Measurements from ENCODE around the gene DAG1. TPM values are rescaled to one million over a fixed set of nuclear protein-coding genes. Genes with fewer than 3 reads are reported as not detected.
A peak's percentile ranks its signal among the peaks of the same experiment; 100 is the strongest.

The DAG1 gene
- 10 to 100 TPM in 1 of 2 donors, 1 to 10 TPM in 1; 8.6 to 18.8 TPM for polyA plus RNA-seq

GRCh38 chr3:49469936-49470713 lies at the start of gene DAG1:
Gene DAG1 (plus strand): TSS chr3:49470267. CDS start chr3:49510535, 40,268 bp downstream.
- no peaks in the 10 kb centered on the region for H3K9me3 ChIP-seq (ENCODE audit: control insufficient read depth in 2 of 2, insufficient read depth in 1 of 2, low read depth in 1 of 2, low read length in 1 of 2)
- H3K36me3 ChIP-seq (ENCODE audit: control insufficient read depth in 2 of 2, insufficient read depth in 2 of 2, low read length in 1 of 2) = no peaks in the 10 kb centered on the region
- H3K4me1 ChIP-seq (ENCODE audit: control insufficient read depth in 2 of 2, insufficient read depth in 2 of 2, low read length in 1 of 2) = peaks cover 5 to 6% of the 10 kb centered on the region in 2 donors
- H3K27ac ChIP-seq (ENCODE audit: low read depth in 2 of 2, low read length in 1 of 2) = peak within 1 kb of the TSS; percentile 99 to 100
- no peaks in the 10 kb centered on the region for H3K27me3 ChIP-seq (ENCODE audit: control insufficient read depth in 1 of 2, insufficient read depth in 2 of 2, low read length in 2 of 2)
- H3K4me3 ChIP-seq (ENCODE audit: low read depth in 1 of 2, low read length in 2 of 2) = peak within 1 kb of the TSS; percentile 80 to 86
- WGBS, 2 donors = 0 to 1% methylated on average over 71 to 108 of the region's 108 CpGs

DNA sequence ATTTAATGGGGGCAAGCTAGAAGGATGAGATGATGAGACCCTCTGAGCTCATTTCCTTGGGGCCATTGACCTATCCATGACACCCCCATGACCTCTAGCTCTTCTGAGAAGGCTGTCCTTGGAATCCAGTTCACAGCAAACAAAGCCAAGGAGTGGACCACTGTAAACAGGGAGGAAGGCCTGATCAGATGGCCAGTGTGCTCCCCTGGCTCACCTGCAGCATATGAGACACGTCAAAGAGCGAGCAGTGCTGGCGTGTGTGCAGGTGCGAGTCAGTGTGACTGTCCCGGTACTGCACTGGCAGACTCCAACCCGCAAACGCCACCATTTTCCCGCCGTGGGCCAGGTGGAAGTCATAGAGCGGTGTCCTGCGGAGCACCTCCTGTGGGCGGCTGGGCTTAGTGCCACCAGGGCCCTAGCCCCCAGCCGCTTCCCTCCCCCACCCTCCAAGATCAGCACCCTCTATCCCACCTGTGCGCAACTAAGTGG lies 48.1 kb upstream of the DAG1 start:
- no peaks in the 10 kb centered on the region for H3K27me3 ChIP-seq (ENCODE audit: control insufficient read depth in 1 of 2, insufficient read depth in 2 of 2, low read length in 2 of 2)
- H3K27ac ChIP-seq (ENCODE audit: low read depth in 2 of 2, low read length in 1 of 2) = peak overlapping the region in 1 of 2 donors; percentile 50
- H3K36me3 ChIP-seq (ENCODE audit: control insufficient read depth in 2 of 2, insufficient read depth in 2 of 2, low read length in 1 of 2) = peaks cover 0 to 8% of the 10 kb centered on the region in 2 donors
- H3K4me1 ChIP-seq (ENCODE audit: control insufficient read depth in 2 of 2, insufficient read depth in 2 of 2, low read length in 1 of 2) = peaks cover 16 to 23% of the 10 kb centered on the region in 2 donors
- no peaks in the 10 kb centered on the region for H3K9me3 ChIP-seq (ENCODE audit: control insufficient read depth in 2 of 2, insufficient read depth in 1 of 2, low read depth in 1 of 2, low read length in 1 of 2)
- H3K4me3 ChIP-seq (ENCODE audit: low read depth in 1 of 2, low read length in 2 of 2) = peak overlapping the region in 1 of 2 donors; percentile 3
- WGBS, 2 donors = 55 to 57% methylated on average over 14 of the region's 14 CpGs

GRCh38 chr3:49422379-49423248 lies 47.5 kb upstream of the DAG1 start, which contains the start of gene AMT:
Gene AMT (minus strand): TSS chr3:49422473. CDS start chr3:49422450, 23 bp downstream.
- H3K9me3 ChIP-seq (ENCODE audit: control insufficient read depth in 2 of 2, insufficient read depth in 1 of 2, low read depth in 1 of 2, low read length in 1 of 2) = no peaks in the 10 kb centered on the region
- peak within 1 kb of the TSS in 1 of 2 donors; percentile 3 for H3K4me3 ChIP-seq (ENCODE audit: low read depth in 1 of 2, low read length in 2 of 2)
- H3K36me3 ChIP-seq (ENCODE audit: control insufficient read depth in 2 of 2, insufficient read depth in 2 of 2, low read length in 1 of 2) = peaks cover 0 to 7% of the 10 kb centered on the region in 2 donors
- H3K4me1 ChIP-seq (ENCODE audit: control insufficient read depth in 2 of 2, insufficient read depth in 2 of 2, low read length in 1 of 2) = peaks cover 13 to 23% of the 10 kb centered on the region in 2 donors
- H3K27me3 ChIP-seq (ENCODE audit: control insufficient read depth in 1 of 2, insufficient read depth in 2 of 2, low read length in 2 of 2) = no peaks in the 10 kb centered on the region
- peak within 1 kb of the TSS in 1 of 2 donors; percentile 50 for H3K27ac ChIP-seq (ENCODE audit: low read depth in 2 of 2, low read length in 1 of 2)
- WGBS, 2 donors = 48 to 56% methylated on average over 25 of the region's 25 CpGs

GRCh38 chr3:49424816-49425215 lies 45.3 kb upstream of the DAG1 start:
- H3K4me3 ChIP-seq (ENCODE audit: low read depth in 1 of 2, low read length in 2 of 2) = no peak overlapping the region
- H3K4me1 ChIP-seq (ENCODE audit: control insufficient read depth in 2 of 2, insufficient read depth in 2 of 2, low read length in 1 of 2) = peaks cover 3 to 19% of the 10 kb centered on the region in 2 donors
- WGBS, 2 donors = 94 to 95% methylated on average over 6 of the region's 6 CpGs
- no peaks in the 10 kb centered on the region for H3K9me3 ChIP-seq (ENCODE audit: control insufficient read depth in 2 of 2, insufficient read depth in 1 of 2, low read depth in 1 of 2, low read length in 1 of 2)
- peaks cover 0 to 7% of the 10 kb centered on the region in 2 donors for H3K36me3 ChIP-seq (ENCODE audit: control insufficient read depth in 2 of 2, insufficient read depth in 2 of 2, low read length in 1 of 2)
- no peak overlapping the region for H3K27ac ChIP-seq (ENCODE audit: low read depth in 2 of 2, low read length in 1 of 2)
- no peaks in the 10 kb centered on the region for H3K27me3 ChIP-seq (ENCODE audit: control insufficient read depth in 1 of 2, insufficient read depth in 2 of 2, low read length in 2 of 2)

GRCh38 chr3:49427586-49427985 lies 42.5 kb upstream of the DAG1 start:
- no peaks in the 10 kb centered on the region for H3K9me3 ChIP-seq (ENCODE audit: control insufficient read depth in 2 of 2, insufficient read depth in 1 of 2, low read depth in 1 of 2, low read length in 1 of 2)
- no peak overlapping the region for H3K27ac ChIP-seq (ENCODE audit: low read depth in 2 of 2, low read length in 1 of 2)
- no peaks in the 10 kb centered on the region for H3K27me3 ChIP-seq (ENCODE audit: control insufficient read depth in 1 of 2, insufficient read depth in 2 of 2, low read length in 2 of 2)
- H3K4me3 ChIP-seq (ENCODE audit: low read depth in 1 of 2, low read length in 2 of 2) = no peak overlapping the region
- peaks cover 0 to 4% of the 10 kb centered on the region in 2 donors for H3K4me1 ChIP-seq (ENCODE audit: control insufficient read depth in 2 of 2, insufficient read depth in 2 of 2, low read length in 1 of 2)
- WGBS, 2 donors = 87 to 88% methylated on average over 2 of the region's 2 CpGs
- H3K36me3 ChIP-seq (ENCODE audit: control insufficient read depth in 2 of 2, insufficient read depth in 2 of 2, low read length in 1 of 2) = peaks cover 0 to 7% of the 10 kb centered on the region in 2 donors

- 4 to 5% methylated on average over 9 of the region's 9 CpGs for WGBS, 2 donors
- Histone ChIP-seq H3K9me3 (ENCODE audit: control insufficient read depth in 2 of 2, insufficient read depth in 1 of 2, low read depth in 1 of 2, low read length in 1 of 2) (no peaks in the 10 kb centered on the region), H3K27me3 (ENCODE audit: control insufficient read depth in 1 of 2, insufficient read depth in 2 of 2, low read length in 2 of 2) (no peaks in the 10 kb centered on the region), H3K27ac (ENCODE audit: low read depth in 2 of 2, low read length in 1 of 2) (peak overlapping the region; percentile 88 to 95), H3K4me1 (ENCODE audit: control insufficient read depth in 2 of 2, insufficient read depth in 2 of 2, low read length in 1 of 2) (peaks cover 0 to 2% of the 10 kb centered on the region in 2 donors), H3K4me3 (ENCODE audit: low read depth in 1 of 2, low read length in 2 of 2) (peak overlapping the region; percentile 62 to 82), H3K36me3 (ENCODE audit: control insufficient read depth in 2 of 2, insufficient read depth in 2 of 2, low read length in 1 of 2) (peaks cover 0 to 7% of the 10 kb centered on the region in 2 donors)
Observed at GRCh38 chr3:49428752-49429080, 41.4 kb upstream of the DAG1 start.

DNA sequence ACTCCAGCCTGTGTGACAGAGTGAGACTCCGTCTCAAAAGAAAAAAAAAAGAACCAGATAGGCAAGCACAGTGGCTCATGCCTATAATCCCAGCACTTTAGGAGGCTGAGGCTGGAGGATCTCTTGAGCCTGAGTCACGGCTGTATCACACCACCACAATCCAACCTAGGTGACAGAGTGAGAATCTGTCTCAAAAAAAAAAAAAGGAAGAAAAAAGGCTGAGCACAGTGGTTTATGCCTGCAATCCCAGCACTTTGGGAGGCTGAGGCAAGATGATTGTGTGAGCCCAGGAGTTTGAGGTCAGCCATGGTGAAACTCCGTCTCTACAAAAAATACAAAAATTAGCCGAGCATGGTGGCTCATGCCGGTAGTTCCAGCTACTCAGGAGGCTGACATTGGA lies 35.3 kb upstream of the DAG1 start:
- no peaks in the 10 kb centered on the region for H3K27me3 ChIP-seq (ENCODE audit: control insufficient read depth in 1 of 2, insufficient read depth in 2 of 2, low read length in 2 of 2)
- H3K4me3 ChIP-seq (ENCODE audit: low read depth in 1 of 2, low read length in 2 of 2) = no peak overlapping the region
- WGBS, 2 donors = 89 to 92% methylated on average over 5 of the region's 5 CpGs
- H3K9me3 ChIP-seq (ENCODE audit: control insufficient read depth in 2 of 2, insufficient read depth in 1 of 2, low read depth in 1 of 2, low read length in 1 of 2) = no peaks in the 10 kb centered on the region
- no peaks in the 10 kb centered on the region for H3K4me1 ChIP-seq (ENCODE audit: control insufficient read depth in 2 of 2, insufficient read depth in 2 of 2, low read length in 1 of 2)
- no peak overlapping the region for H3K27ac ChIP-seq (ENCODE audit: low read depth in 2 of 2, low read length in 1 of 2)
- H3K36me3 ChIP-seq (ENCODE audit: control insufficient read depth in 2 of 2, insufficient read depth in 2 of 2, low read length in 1 of 2) = no peaks in the 10 kb centered on the region

- no peaks in the 10 kb centered on the region for H3K27me3 ChIP-seq (ENCODE audit: control insufficient read depth in 1 of 2, insufficient read depth in 2 of 2, low read length in 2 of 2)
- WGBS, 2 donors = 93 to 94% methylated on average over 5 of the region's 5 CpGs
- no peak overlapping the region for H3K27ac ChIP-seq (ENCODE audit: low read depth in 2 of 2, low read length in 1 of 2)
- H3K36me3 ChIP-seq (ENCODE audit: control insufficient read depth in 2 of 2, insufficient read depth in 2 of 2, low read length in 1 of 2) = no peaks in the 10 kb centered on the region
- H3K9me3 ChIP-seq (ENCODE audit: control insufficient read depth in 2 of 2, insufficient read depth in 1 of 2, low read depth in 1 of 2, low read length in 1 of 2) = no peaks in the 10 kb centered on the region
- no peaks in the 10 kb centered on the region for H3K4me1 ChIP-seq (ENCODE audit: control insufficient read depth in 2 of 2, insufficient read depth in 2 of 2, low read length in 1 of 2)
- H3K4me3 ChIP-seq (ENCODE audit: low read depth in 1 of 2, low read length in 2 of 2) = no peak overlapping the region
Observed at GRCh38 chr3:49445391-49445790, 24.7 kb upstream of the DAG1 start.

GRCh38 chr3:49453621-49454020 lies 16.4 kb upstream of the DAG1 start:
- Histone ChIP-seq H3K4me1 (ENCODE audit: control insufficient read depth in 2 of 2, insufficient read depth in 2 of 2, low read length in 1 of 2) (peaks cover 0 to 3% of the 10 kb centered on the region in 2 donors), H3K27ac (ENCODE audit: low read depth in 2 of 2, low read length in 1 of 2) (no peak overlapping the region), H3K27me3 (ENCODE audit: control insufficient read depth in 1 of 2, insufficient read depth in 2 of 2, low read length in 2 of 2) (no peaks in the 10 kb centered on the region), H3K9me3 (ENCODE audit: control insufficient read depth in 2 of 2, insufficient read depth in 1 of 2, low read depth in 1 of 2, low read length in 1 of 2) (no peaks in the 10 kb centered on the region), H3K4me3 (ENCODE audit: low read depth in 1 of 2, low read length in 2 of 2) (no peak overlapping the region), H3K36me3 (ENCODE audit: control insufficient read depth in 2 of 2, insufficient read depth in 2 of 2, low read length in 1 of 2) (no peaks in the 10 kb centered on the region)
- WGBS, 2 donors = 93 to 96% methylated on average over 4 of the region's 4 CpGs
